SK-N-SH (cell line): ENCODE results near the gene DNAL4.

Experiments used
- CHD2 ChIP-seq: fragments of 150-350 bp; IDR thresholded peaks from 2 replicates; pipeline ENCODE4 v1.6.1; 2018; ENCODE audit warnings: low read length; ENCODE audit not compliant: partially characterized antibody
- CTCF ChIP-seq: fragments of 200-600 bp; sonication (generic); IDR thresholded peaks from 2 replicates; pipeline ENCODE4 v1.6.1; 2017; ENCODE audit warnings: antibody characterized with exemption, mild to moderate bottlenecking, moderate library complexity
- GABPA ChIP-seq: IDR thresholded peaks from 2 replicates; pipeline ENCODE4 v1.4.0; 2012; ENCODE audit warnings: low read depth, mild to moderate bottlenecking
- MAX ChIP-seq: IDR thresholded peaks from 2 replicates; pipeline ENCODE4 v1.4.0; 2012; ENCODE audit warnings: low read depth
- MEF2A ChIP-seq: IDR thresholded peaks from 2 replicates; pipeline ENCODE4 v1.4.0; 2012; ENCODE audit warnings: low read depth, borderline replicate concordance
- NRF1 ChIP-seq: IDR thresholded peaks from 2 replicates; pipeline ENCODE4 v1.6.1; 2012; ENCODE audit warnings: low read depth, mild to moderate bottlenecking, low read length
- RAD21 ChIP-seq: IDR thresholded peaks from 2 replicates; pipeline ENCODE4 v1.6.1; 2012; ENCODE audit warnings: mild to moderate bottlenecking, low read length
- RCOR1 ChIP-seq: fragments of 150-350 bp; IDR thresholded peaks from 2 replicates; pipeline ENCODE4 v1.6.1; 2017; ENCODE audit warnings: antibody characterized with exemption, low read length
- REST ChIP-seq: IDR thresholded peaks from 2 replicates; pipeline ENCODE4 v1.6.1; 2012; ENCODE audit warnings: mild to moderate bottlenecking, low read depth, low read length, moderate library complexity
- TEAD4 ChIP-seq: IDR thresholded peaks from 2 replicates; pipeline ENCODE4 v1.4.0; 2012; ENCODE audit warnings: mild to moderate bottlenecking, borderline replicate concordance; ENCODE audit not compliant: insufficient read depth
- USF2 ChIP-seq: fragments of 150-350 bp; IDR thresholded peaks from 2 replicates; pipeline ENCODE4 v1.6.1; 2017; ENCODE audit warnings: antibody characterized with exemption, low read length, low read depth, borderline replicate concordance

- TF ChIP-seq RAD21 (no peak), MEF2A (no peak), CTCF (no peak), NRF1 (no peak), REST (no peak), GABPA (no peak), USF2 (no peak), TEAD4 (no peak), MAX (no peak), RCOR1 (no peak), CHD2 (no peak)
These were observed 49.0 kb downstream of the DNAL4 start for GRCh38 chr22:38744981-38745380.
